Left lung (tissue), 10 donors: Measurements from ENCODE around the gene EGFR. TPM values are rescaled to one million over a fixed set of nuclear protein-coding genes. Genes with fewer than 3 reads are reported as not detected.

Experiments
- ATAC-seq: fragments of 200-7000 bp; cut with Tn5 transposase; one replicate; pipeline ENCODE4 v1.9.1; 2020; ENCODE audit warnings: moderate library complexity
- DNase-seq, 4 donors: peaks; one replicate each; pipeline ENCODE4 v3.0.0-alpha.2; 2013 to 2020
- H3K27ac ChIP-seq, 2 donors: fragments of 200-600 bp; sonication (generic) in 1 of 2; one replicate each; pipeline versions ENCODE4 v1.5.0 to v1.8.0; 2020 to 2021
- H3K27me3 ChIP-seq, 2 donors: fragments of 200-600 bp; sonication (generic) in 1 of 2; one replicate each; pipeline versions ENCODE4 v1.5.0 to v1.8.0; 2020 to 2021
- H3K36me3 ChIP-seq, 2 donors: fragments of 200-600 bp; sonication (generic) in 1 of 2; one replicate each; pipeline versions ENCODE4 v1.5.0 to v1.8.0; 2020 to 2021
- H3K4me1 ChIP-seq, 2 donors: fragments of 200-600 bp; one replicate each; pipeline ENCODE4 v1.8.0; 2021
- H3K4me3 ChIP-seq, 2 donors: fragments of 200-600 bp; sonication (generic) in 1 of 2; one replicate each; pipeline versions ENCODE4 v1.5.0 to v1.8.0; 2020 to 2021; ENCODE audit warnings: mild to moderate bottlenecking in 1 of 2
- H3K9me3 ChIP-seq, 2 donors: fragments of 200-600 bp; sonication (generic) in 1 of 2; one replicate each; pipeline versions ENCODE4 v1.5.0 to v1.8.0; 2020 to 2021
- CTCF ChIP-seq, 2 donors: fragments of 200-600 bp; sonication (generic) in 1 of 2; IDR thresholded peaks; one replicate each; pipeline versions ENCODE4 v1.5.0 to v1.8.0; 2021; ENCODE audit warnings: antibody characterized with exemption in 2 of 2
- intact Hi-C, 2 donors: fragments of 100-400 bp; cut with DNase I; formaldehyde crosslinking; loops; one replicate each; pipeline versions ENCODE4 v1.11.2 to v1.14.2; 2022
- polyA plus RNA-seq, 6 donors: library from polyadenylated mRNA; unstranded; fragments of 120-200 nt; gene quantifications; one replicate each; pipeline ENCODE4 v1.2.1, GENCODE V29; 2013; ENCODE audit not compliant: insufficient read length in 6 of 6
- total RNA-seq, 2 donors: library from RNA; stranded (reverse); fragmentation: NEBNext Ultra II Directional; extraction: Animal tissue kit (Norgen Biotek cat#: 25700); gene quantifications; one replicate each; pipeline ENCODE4 v1.2.1, GENCODE V29; 2021
- donor health status: DM: no; HTN: yes; CAD: no.
- donor health status: DM: no; HTN: no; CAD: no.

The EGFR gene
- total and polyA plus RNA-seq, 8 donors, result 48.7 to 79.3 (median 54.1) TPM

GRCh38 chr7:55056068-55056467 lies 37.3 kb downstream of the EGFR start:
- H3K4me3 ChIP-seq, result no peak overlapping the region
- H3K27me3 ChIP-seq, result no peaks in the 10 kb centered on the region
- peaks cover 0 to 6% of the 10 kb centered on the region in 2 donors for H3K4me1 ChIP-seq
- H3K36me3 ChIP-seq, result no peaks in the 10 kb centered on the region
- intact Hi-C loops, result no loop called here
- H3K9me3 ChIP-seq, result no peaks in the 10 kb centered on the region
- ATAC-seq (no peak), DNase-seq (no peak)
- H3K27ac ChIP-seq, result no peak overlapping the region
- no peak for TF ChIP-seq CTCF (IDR thresholded peaks at IDR 0.05)

GRCh38 chr7:55056577-55057480 lies 38.0 kb downstream of the EGFR start:
- intact Hi-C loops, result no loop called here
- no peaks in the 10 kb centered on the region for H3K36me3 ChIP-seq
- no peaks in the 10 kb centered on the region for H3K9me3 ChIP-seq
- H3K4me1 ChIP-seq, result peaks cover 0 to 6% of the 10 kb centered on the region in 2 donors
- H3K4me3 ChIP-seq, result no peak overlapping the region
- peak overlapping the region in 1 of 2 donors; percentile 30 for H3K27ac ChIP-seq
- no peaks in the 10 kb centered on the region for H3K27me3 ChIP-seq
- ATAC-seq, result no peak
- no peak for TF ChIP-seq CTCF (IDR thresholded peaks at IDR 0.05)
- no peak for DNase-seq

GRCh38 chr7:55058314-55058713 lies 39.5 kb downstream of the EGFR start:
- no peak overlapping the region for H3K27ac ChIP-seq
- H3K27me3 ChIP-seq, result no peaks in the 10 kb centered on the region
- no peak for TF ChIP-seq CTCF (IDR thresholded peaks at IDR 0.05)
- H3K4me3 ChIP-seq, result no peak overlapping the region
- H3K36me3 ChIP-seq, result no peaks in the 10 kb centered on the region
- H3K4me1 ChIP-seq, result peaks cover 0 to 6% of the 10 kb centered on the region in 2 donors
- ATAC-seq (no peak), DNase-seq (no peak)
- H3K9me3 ChIP-seq, result no peaks in the 10 kb centered on the region
- intact Hi-C loops, result no loop called here

GRCh38 chr7:55059021-55059420 lies 40.2 kb downstream of the EGFR start:
- no peak for TF ChIP-seq CTCF (IDR thresholded peaks at IDR 0.05)
- Histone ChIP-seq H3K9me3 (no peaks in the 10 kb centered on the region), H3K4me1 (peaks cover 0 to 6% of the 10 kb centered on the region in 2 donors), H3K4me3 (no peak overlapping the region), H3K27ac (no peak overlapping the region), H3K36me3 (no peaks in the 10 kb centered on the region), H3K27me3 (no peaks in the 10 kb centered on the region)
- intact Hi-C loops, result no loop called here
- DNase-seq (peak in 1 of 4 donors; percentile 55), ATAC-seq (no peak)

GRCh38 chr7:55060085-55060484 lies 41.3 kb downstream of the EGFR start:
- ATAC-seq (no peak), DNase-seq (no peak)
- Histone ChIP-seq H3K9me3 (no peaks in the 10 kb centered on the region), H3K36me3 (no peaks in the 10 kb centered on the region), H3K4me3 (no peak overlapping the region), H3K27me3 (no peaks in the 10 kb centered on the region), H3K4me1 (peaks cover 8 to 10% of the 10 kb centered on the region in 2 donors), H3K27ac (no peak overlapping the region)
- intact Hi-C loops, result no loop called here
- no peak for TF ChIP-seq CTCF (IDR thresholded peaks at IDR 0.05)
